Tibial nerve (tissue), 4 donors: Measurements from ENCODE around the gene BCKDHA. TPM values are rescaled to one million over a fixed set of nuclear protein-coding genes. Genes with fewer than 3 reads are reported as not detected.

Experiments
- DNase-seq, 2 donors: peaks; one replicate each; pipeline ENCODE4 v3.0.0-alpha.2; 2019; ENCODE audit warnings: low spot score in 2 of 2
- H3K27ac ChIP-seq, 4 donors: fragments of 200-600 bp; sonication (generic) in 3 of 4; one replicate each; pipeline ENCODE4 v1.5.1; 2017 to 2019; ENCODE audit warnings: mild to moderate bottlenecking in 1 of 4
- H3K27me3 ChIP-seq, 2 donors: fragments of 200-600 bp; sonication (generic) in 1 of 2; one replicate each; pipeline versions ENCODE4 v1.5.1 to v1.6.0; 2017 to 2019
- H3K36me3 ChIP-seq, 3 donors: fragments of 200-600 bp; sonication (generic); one replicate each; pipeline ENCODE4 v1.5.1; 2018 to 2019
- H3K4me1 ChIP-seq, 4 donors: fragments of 200-600 bp; sonication (generic) in 3 of 4; one replicate each; pipeline ENCODE4 v1.5.1; 2017 to 2019
- H3K4me3 ChIP-seq, 4 donors: fragments of 200-600 bp; sonication (generic) in 3 of 4; one replicate each; pipeline ENCODE4 v1.5.1; 2017 to 2019; ENCODE audit warnings: mild to moderate bottlenecking in 1 of 4, moderate library complexity in 1 of 4
- H3K9me3 ChIP-seq, 4 donors: fragments of 200-600 bp; sonication (generic) in 3 of 4; one replicate each; pipeline ENCODE4 v1.5.1; 2017 to 2019
- CTCF ChIP-seq, 5 experiments: fragments of 200-600 bp in 3 of 5; fragments of 450-650 bp in 2 of 5; sonication (generic) in 3 of 5; IDR thresholded peaks; one replicate each; pipeline ENCODE4 v1.5.1; 2016 to 2019; ENCODE audit warnings: antibody characterized with exemption in 5 of 5, mild to moderate bottlenecking in 3 of 5, moderate library complexity in 2 of 5
- EP300 ChIP-seq, 2 donors: sonication (generic); formaldehyde crosslinking; IDR thresholded peaks; one replicate each; pipeline ENCODE4 v1.6.1; 2017; ENCODE audit warnings: antibody characterized with exemption in 2 of 2, mild to moderate bottlenecking in 1 of 2
- POLR2A ChIP-seq, 2 donors: fragments of 450-650 bp; IDR thresholded peaks; one replicate each; pipeline ENCODE4 v1.6.1; 2017; ENCODE audit warnings: antibody characterized with exemption in 2 of 2, mild to moderate bottlenecking in 2 of 2, moderate library complexity in 2 of 2
- WGBS, 2 donors: methylation state at CpG; one replicate each; pipeline ENCODE4 v1.1.5; 2018; 5-methylcytosine and 5-hydroxymethylcytosine counted together
- total RNA-seq, 4 donors: library from RNA; depleted of rRNA; stranded (reverse); fragments of >200 nt; gene quantifications; one replicate each; pipeline ENCODE4 v1.1.0, GENCODE V29; 2016

The BCKDHA gene
- total RNA-seq = 10 to 100 TPM; 48.6 to 61.4 (median 54.2) TPM

- peaks cover 0 to 55% (median 23%) of the 10 kb centered on the region in 4 donors for H3K4me1 ChIP-seq
- 0 to 1% methylated on average over 41 to 50 of the region's 50 CpGs for WGBS, 2 donors
- DNase-seq = peak; percentile 99
- peak within 1 kb of the TSS; percentile 74 to 99 (median 96) for H3K4me3 ChIP-seq
- H3K36me3 ChIP-seq = peaks cover 0 to 13% (median 0%) of the 10 kb centered on the region in 3 donors
- no peaks in the 10 kb centered on the region for H3K9me3 ChIP-seq
- H3K27ac ChIP-seq = peak within 1 kb of the TSS; percentile 87 to 97 (median 92)
- TF ChIP-seq CTCF (IDR thresholded peaks at IDR 0.05) (peak in 2 of 5 experiments; percentile 28 to 53), POLR2A (IDR thresholded peaks at IDR 0.05) (no peak), EP300 (IDR thresholded peaks at IDR 0.05) (peak; percentile 85 to 98)
- no peaks in the 10 kb centered on the region for H3K27me3 ChIP-seq
Measured at GRCh38 chr19:41397086-41398049, at the start of gene BCKDHA, which contains the start of gene EXOSC5. Gene BCKDHA, plus strand, starts transcription at chr19:41397818. Its CDS starts 10 bp downstream, at chr19:41397828. Gene EXOSC5, minus strand, starts transcription at chr19:41397359. Its CDS starts 31 bp downstream, at chr19:41397328.

GRCh38 chr19:41350735-41351338, 46.8 kb upstream of the BCKDHA start:
- H3K36me3 ChIP-seq = peaks cover 0 to 23% (median 0%) of the 10 kb centered on the region in 3 donors
- H3K27ac ChIP-seq = peak overlapping the region; percentile 25 to 94 (median 80)
- no peaks in the 10 kb centered on the region for H3K9me3 ChIP-seq
- peak overlapping the region; percentile 60 to 88 (median 76) for H3K4me3 ChIP-seq
- no peak for TF ChIP-seq CTCF (IDR thresholded peaks at IDR 0.05)
- TF ChIP-seq POLR2A (IDR thresholded peaks at IDR 0.05) = no peak
- no peak for TF ChIP-seq EP300 (IDR thresholded peaks at IDR 0.05)
- H3K27me3 ChIP-seq = no peaks in the 10 kb centered on the region
- H3K4me1 ChIP-seq = peaks cover 0 to 52% (median 3%) of the 10 kb centered on the region in 4 donors
- no peak for DNase-seq
- WGBS, 2 donors = 8 to 11% methylated on average over 22 of the region's 22 CpGs

- H3K36me3 ChIP-seq = peaks cover 0 to 16% (median 0%) of the 10 kb centered on the region in 3 donors
Measured at GRCh38 chr19:41351339-41352245, 46.0 kb upstream of the BCKDHA start.

GRCh38 chr19:41352279-41352608, 45.4 kb upstream of the BCKDHA start:
- peaks cover 0 to 10% (median 0%) of the 10 kb centered on the region in 3 donors for H3K36me3 ChIP-seq
- H3K9me3 ChIP-seq = no peaks in the 10 kb centered on the region
- H3K27ac ChIP-seq = peak overlapping the region; percentile 25 to 94 (median 80)
- 1 to 3% methylated on average over 12 of the region's 12 CpGs for WGBS, 2 donors
- H3K4me3 ChIP-seq = peak overlapping the region; percentile 60 to 88 (median 76)
- H3K4me1 ChIP-seq = peaks cover 0 to 52% (median 3%) of the 10 kb centered on the region in 4 donors
- no peaks in the 10 kb centered on the region for H3K27me3 ChIP-seq
- TF ChIP-seq CTCF (IDR thresholded peaks at IDR 0.05) (no peak), POLR2A (IDR thresholded peaks at IDR 0.05) (no peak), EP300 (IDR thresholded peaks at IDR 0.05) (no peak)
- DNase-seq = no peak

More at GRCh38 chr19:41351339-41352245, 46.0 kb upstream of the BCKDHA start:
- H3K27ac ChIP-seq = peak overlapping the region; percentile 25 to 94 (median 80)
- H3K27me3 ChIP-seq = no peaks in the 10 kb centered on the region
- no peaks in the 10 kb centered on the region for H3K9me3 ChIP-seq
- WGBS, 2 donors = 0 to 1% methylated on average over 47 to 58 of the region's 58 CpGs
- H3K4me3 ChIP-seq = peak overlapping the region; percentile 60 to 88 (median 76)
- TF ChIP-seq EP300 (IDR thresholded peaks at IDR 0.05) = no peak
- TF ChIP-seq POLR2A (IDR thresholded peaks at IDR 0.05) = no peak
- TF ChIP-seq CTCF (IDR thresholded peaks at IDR 0.05) = no peak
- peaks cover 0 to 52% (median 3%) of the 10 kb centered on the region in 4 donors for H3K4me1 ChIP-seq
- peak in 1 of 2 donors; percentile 53 for DNase-seq
